ENCODE data around the gene SOX2. TPM values are rescaled to one million over a fixed set of nuclear protein-coding genes. Genes with fewer than 3 reads are reported as not detected.

SOX2 gene
- total and polyA plus RNA-seq, 2 of the 13 experiments (the other 11 are each of a cell fraction or from before 2014, with no cell fraction given): not detected

GRCh38 chr3:181707980-181708379, 3.7 kb upstream of the SOX2 start (continued):
- no peak for TF ChIP-seq KAT2B (IDR thresholded peaks at IDR 0.05; ENCODE audit: borderline replicate concordance, low read depth, low read length)
- TF ChIP-seq ZNF800 (CRISPR knock-in tag; IDR thresholded peaks at IDR 0.05): no peak

DNA sequence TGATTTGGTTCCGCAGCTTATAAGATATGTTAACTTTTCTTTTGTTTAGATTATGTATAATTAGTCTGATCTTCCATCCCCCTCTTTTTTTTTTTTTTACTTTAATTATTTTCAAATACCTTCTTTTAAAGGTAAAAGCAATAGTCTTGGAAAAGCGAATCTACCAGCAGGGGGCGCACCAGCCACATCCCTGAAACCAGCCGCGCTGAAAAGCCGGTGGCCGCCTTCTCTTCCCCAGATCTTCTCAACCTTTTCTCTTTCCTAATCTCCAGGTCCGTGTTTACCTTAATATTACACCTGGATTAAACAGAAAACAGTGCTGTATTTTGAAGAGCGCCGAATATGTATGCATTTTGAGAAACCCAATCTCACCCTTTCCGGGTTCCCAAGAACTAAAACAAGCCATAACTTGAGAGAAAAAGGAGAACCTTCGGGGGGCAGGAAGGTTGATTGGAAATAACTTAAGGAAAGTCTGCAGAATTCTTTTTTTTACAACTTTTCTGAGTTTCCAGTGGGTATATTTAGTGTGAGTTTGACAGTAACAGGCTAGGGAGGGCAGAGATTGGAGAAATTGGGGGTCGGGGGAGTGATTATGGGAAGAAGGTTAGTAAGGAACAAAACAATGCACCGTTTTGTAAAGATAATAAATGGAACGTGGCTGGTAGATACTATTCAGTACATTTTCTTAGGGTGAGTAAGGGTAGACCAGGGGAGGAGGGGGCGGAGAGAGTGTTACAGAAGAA, 2.0 kb upstream of the SOX2 start:
- TF ChIP-seq RAD21 (CRISPR knock-in tag; IDR thresholded peaks at IDR 0.05) (peak; percentile 26; the same call in 1 of the 2 replicates), CTCF (CRISPR knock-in tag; IDR thresholded peaks at IDR 0.05) (peak; percentile 70), STAG1 (CRISPR knock-in tag; IDR thresholded peaks at IDR 0.05) (peak; percentile 85), HOXA9 (CRISPR knock-in tag; IDR thresholded peaks at IDR 0.05; ENCODE audit: borderline replicate concordance) (no peak), TEF (CRISPR knock-in tag; IDR thresholded peaks at IDR 0.05) (no peak), SMC3 (IDR thresholded peaks at IDR 0.05; ENCODE audit: low read length) (peak; percentile 77), GATAD2A (CRISPR knock-in tag; IDR thresholded peaks at IDR 0.05) (0 out of 2 replicates have a peak, but pooled peaks have one; percentile 17), ZNF549 (CRISPR knock-in tag; IDR thresholded peaks at IDR 0.05) (no peak)
- ChIA-PET POLR2A (no interaction called here), CTCF (ENCODE audit: low intra/inter-chr PET ratio, low total read pairs) (interaction anchor here (1.2 to 2.5 kb wide), 4 partner anchors 548 to 976 kb away, joined by 3 to 23 read pairs (median 6); no protein-coding TSS in a partner anchor)
- Histone ChIP-seq H3K36me3 (replicated peaks in 1 of 2; ENCODE audit: control insufficient read depth in 1 of 2, insufficient read depth in 2 of 2, low read length in 2 of 2) (no peaks in the 10 kb centered on the region), H3K27ac (ENCODE audit: extremely low read length, insufficient read depth, low read length) (no peak overlapping the region), H4K20me1 (ENCODE audit: insufficient read depth, low read length) (no peaks in the 10 kb centered on the region), H3K4me1 (ENCODE audit: insufficient read depth, low read length) (peaks cover 11% of the 10 kb centered on the region; the same call in 1 of the 2 replicates), H2AFZ (ENCODE audit: low read length) (no peak overlapping the region), H3K4me2 (ENCODE audit: low read depth, low read length) (no peak overlapping the region), H3K79me2 (ENCODE audit: insufficient read depth, low read length) (no peaks in the 10 kb centered on the region), H3K4me3 (replicated peaks in 1 of 3; ENCODE audit: insufficient read depth in 1 of 3, low read depth in 2 of 3, low read length in 3 of 3) (no peak overlapping the region), H3K27me3 (ENCODE audit: control insufficient read depth in 1 of 2, insufficient read depth in 2 of 2, low read length in 2 of 2) (peaks cover 4 to 46% of the 10 kb centered on the region in 2 experiments; a peak in 4 of 5 replicates), H3K9ac (ENCODE audit: insufficient read depth, low read depth, low read length) (no peak overlapping the region), H3K9me3 (ENCODE audit: low read length) (no peaks in the 10 kb centered on the region)
- ATAC-seq (no peak), FAIRE-seq (no peak), DNase-seq (ENCODE audit: low spot score) (peak; percentile 19)
- intact Hi-C loops (cut with micrococcal nuclease; ENCODE audit: unreplicated experiment) (loop anchor here (1.0 to 10.0 kb wide), 5 partner anchors 185 to 974 kb away; no protein-coding TSS in a partner anchor), in situ Hi-C loops (cut with HindIII; ENCODE audit: extremely low pct_ligation_motif_present, low pct_unique_long_range_greater_than_20kb) (loop anchor here (5.0 to 25.0 kb wide), 5 partner anchors 505 to 973 kb away; no protein-coding TSS in a partner anchor)
- no TSS peak for BruUV-seq (replicated peaks)
- WGBS (ENCODE audit: low lambda C conversion rate): 12% methylated on average over 16 of the region's 16 CpGs
